ENCODE measurements around the gene BIRC3. TPM values are rescaled to one million over a fixed set of nuclear protein-coding genes. Genes with fewer than 3 reads are reported as not detected.

BIRC3 gene
- 10 to 100 TPM in 1 of 2 donors, 1 to 10 TPM in 1; 4.9 to 15.3 TPM for total RNA-seq

- Histone ChIP-seq H3K27ac (peak within 1 kb of the TSS; percentile 65), H3K27me3 (replicated peaks; ENCODE audit: insufficient read depth) (no peaks in the 10 kb centered on the region), H3K4me1 (ENCODE audit: control insufficient read depth in 1 of 2, low read depth in 2 of 2) (peaks cover 19 to 40% of the 10 kb centered on the region in 2 donors), H3K4me3 (peak within 1 kb of the TSS; percentile 85), H3K9me3 (no peaks in the 10 kb centered on the region), H3K36me3 (no peaks in the 10 kb centered on the region)
- peak; percentile 43 for TF ChIP-seq CTCF (IDR thresholded peaks at IDR 0.05)
- ATAC-seq (ENCODE audit: insufficient number of reproducible peaks, low FRiP score, low read depth), result peak; percentile 94
- DNase-seq (ENCODE audit: low spot score), result peak; percentile 41
Observed at GRCh38 chr11:102317099-102317767, at the start of gene BIRC3. BIRC3 (plus strand) TSS chr11:102317484; CDS start chr11:102324510, 7,026 bp downstream.

GRCh38 chr11:102267609-102268008 lies 49.7 kb upstream of the BIRC3 start:
- peaks cover 0 to 14% of the 10 kb centered on the region in 2 donors for H3K4me1 ChIP-seq (ENCODE audit: control insufficient read depth in 1 of 2, low read depth in 2 of 2)
- H3K4me3 ChIP-seq, result peak overlapping the region; percentile 78
- ATAC-seq (ENCODE audit: insufficient number of reproducible peaks, low FRiP score, low read depth) (no peak), DNase-seq (ENCODE audit: low spot score) (no peak)
- no peak for TF ChIP-seq CTCF (IDR thresholded peaks at IDR 0.05)
- H3K27ac ChIP-seq, result peak overlapping the region; percentile 52 to 59
- no peaks in the 10 kb centered on the region for H3K36me3 ChIP-seq
- no peaks in the 10 kb centered on the region for H3K9me3 ChIP-seq
- H3K27me3 ChIP-seq (replicated peaks; ENCODE audit: insufficient read depth), result no peaks in the 10 kb centered on the region

GRCh38 chr11:102268083-102268984 lies 49.0 kb upstream of the BIRC3 start:
- Histone ChIP-seq H3K9me3 (no peaks in the 10 kb centered on the region), H3K27ac (peak overlapping the region; percentile 52 to 59), H3K4me3 (peak overlapping the region; percentile 78), H3K36me3 (no peaks in the 10 kb centered on the region), H3K27me3 (replicated peaks; ENCODE audit: insufficient read depth) (no peaks in the 10 kb centered on the region), H3K4me1 (ENCODE audit: control insufficient read depth in 1 of 2, low read depth in 2 of 2) (peaks cover 0 to 14% of the 10 kb centered on the region in 2 donors)
- TF ChIP-seq CTCF (IDR thresholded peaks at IDR 0.05), result peak; percentile 30
- ATAC-seq (ENCODE audit: insufficient number of reproducible peaks, low FRiP score, low read depth), result peak; percentile 78
- peak; percentile 10 for DNase-seq (ENCODE audit: low spot score)

- ATAC-seq (ENCODE audit: insufficient number of reproducible peaks, low FRiP score, low read depth), result no peak
- TF ChIP-seq CTCF (IDR thresholded peaks at IDR 0.05), result no peak
- peak overlapping the region in 1 of 2 donors; percentile 19 for H3K27ac ChIP-seq
- peak overlapping the region; percentile 78 for H3K4me3 ChIP-seq
- no peaks in the 10 kb centered on the region for H3K9me3 ChIP-seq
- no peaks in the 10 kb centered on the region for H3K27me3 ChIP-seq (replicated peaks; ENCODE audit: insufficient read depth)
- no peak for DNase-seq (ENCODE audit: low spot score)
- H3K36me3 ChIP-seq, result no peaks in the 10 kb centered on the region
- peaks cover 0 to 14% of the 10 kb centered on the region in 2 donors for H3K4me1 ChIP-seq (ENCODE audit: control insufficient read depth in 1 of 2, low read depth in 2 of 2)
Observed at GRCh38 chr11:102268985-102269470, 48.3 kb upstream of the BIRC3 start.

- TF ChIP-seq CTCF (IDR thresholded peaks at IDR 0.05), result no peak
- Histone ChIP-seq H3K36me3 (no peaks in the 10 kb centered on the region), H3K4me1 (ENCODE audit: control insufficient read depth in 1 of 2, low read depth in 2 of 2) (peaks cover 0 to 14% of the 10 kb centered on the region in 2 donors), H3K27me3 (replicated peaks; ENCODE audit: insufficient read depth) (no peaks in the 10 kb centered on the region), H3K27ac (no peak overlapping the region), H3K4me3 (no peak overlapping the region), H3K9me3 (no peaks in the 10 kb centered on the region)
- ATAC-seq (ENCODE audit: insufficient number of reproducible peaks, low FRiP score, low read depth) (no peak), DNase-seq (ENCODE audit: low spot score) (no peak)
Observed at GRCh38 chr11:102269927-102270326, 47.4 kb upstream of the BIRC3 start.
